Skeletal muscle tissue (tissue), 4 donors: ENCODE results near the gene PLAAT1. TPM values are rescaled to one million over a fixed set of nuclear protein-coding genes. Genes with fewer than 3 reads are reported as not detected.

Experiments
- H3K27ac ChIP-seq: one replicate; pipeline ENCODE4 v1.7.0; 2013; ENCODE audit warnings: mild to moderate bottlenecking, low read depth, low read length, inconsistent platforms
- H3K27me3 ChIP-seq, 3 donors: one replicate each; pipeline ENCODE4 v1.7.0; 2013; ENCODE audit warnings: low read length in 3 of 3; ENCODE audit not compliant: control insufficient read depth in 3 of 3, insufficient read depth in 3 of 3
- H3K36me3 ChIP-seq, 3 donors: one replicate each; pipeline ENCODE4 v1.7.0; 2013; ENCODE audit warnings: low read length in 3 of 3; ENCODE audit not compliant: control insufficient read depth in 3 of 3, insufficient read depth in 3 of 3
- H3K4me1 ChIP-seq, 3 donors: one replicate each; pipeline ENCODE4 v1.7.0; 2013; ENCODE audit warnings: low read length in 3 of 3, mild to moderate bottlenecking in 3 of 3; ENCODE audit not compliant: control insufficient read depth in 3 of 3, insufficient read depth in 3 of 3
- H3K4me3 ChIP-seq, 3 donors: one replicate each; pipeline ENCODE4 v1.7.0; 2013; ENCODE audit warnings: low read length in 3 of 3
- H3K9ac ChIP-seq, 3 donors: one replicate each; pipeline ENCODE4 v1.7.0; 2013; ENCODE audit warnings: low read length in 3 of 3, mild to moderate bottlenecking in 3 of 3, moderate library complexity in 2 of 3, low read depth in 1 of 3
- H3K9me3 ChIP-seq, 3 donors: one replicate each; pipeline ENCODE4 v1.7.0; 2013; ENCODE audit warnings: low read length in 3 of 3; ENCODE audit not compliant: control insufficient read depth in 3 of 3
- total RNA-seq: library from RNA; depleted of rRNA; stranded (reverse); fragments of >200 nt; gene quantifications from one replicate; pipeline ENCODE4 v1.2.3, GENCODE V29; 2014
- donor health status: Osteomylitis.

Gene PLAAT1
- total RNA-seq, result 14.6 TPM

GRCh38 chr3:193240850-193241706, at the start of gene PLAAT1:
PLAAT1 (plus strand) TSS chr3:193241222; CDS start chr3:193255651, 14,429 bp downstream.
- H3K27me3 ChIP-seq, result no peaks in the 10 kb centered on the region
- H3K36me3 ChIP-seq, result no peaks in the 10 kb centered on the region
- peak within 1 kb of the TSS; percentile 86 to 94 (median 92) for H3K9ac ChIP-seq
- H3K27ac ChIP-seq, result peak within 1 kb of the TSS; percentile 93
- no peaks in the 10 kb centered on the region for H3K9me3 ChIP-seq
- peaks cover 6 to 19% (median 13%) of the 10 kb centered on the region in 3 donors for H3K4me1 ChIP-seq
- peak within 1 kb of the TSS; percentile 76 to 84 (median 80) for H3K4me3 ChIP-seq

- H3K27ac ChIP-seq, result no peak overlapping the region
- H3K9ac ChIP-seq, result no peak overlapping the region
- no peak overlapping the region for H3K4me3 ChIP-seq
- no peaks in the 10 kb centered on the region for H3K9me3 ChIP-seq
- no peaks in the 10 kb centered on the region for H3K27me3 ChIP-seq
- no peaks in the 10 kb centered on the region for H3K36me3 ChIP-seq
- no peaks in the 10 kb centered on the region for H3K4me1 ChIP-seq
Observed at GRCh38 chr3:193194371-193194770, 46.7 kb upstream of the PLAAT1 start.

GRCh38 chr3:193196746-193197145, 44.3 kb upstream of the PLAAT1 start:
- no peaks in the 10 kb centered on the region for H3K36me3 ChIP-seq
- H3K27me3 ChIP-seq, result no peaks in the 10 kb centered on the region
- H3K9me3 ChIP-seq, result no peaks in the 10 kb centered on the region
- no peak overlapping the region for H3K4me3 ChIP-seq
- H3K9ac ChIP-seq, result no peak overlapping the region
- H3K4me1 ChIP-seq, result no peaks in the 10 kb centered on the region
- H3K27ac ChIP-seq, result no peak overlapping the region

- Histone ChIP-seq H3K9ac (no peak overlapping the region), H3K4me1 (peaks cover 4 to 22% (median 15%) of the 10 kb centered on the region in 3 donors), H3K4me3 (peak overlapping the region in 1 of 3 donors; percentile 6), H3K27ac (peak overlapping the region; percentile 0), H3K36me3 (no peaks in the 10 kb centered on the region), H3K9me3 (no peaks in the 10 kb centered on the region), H3K27me3 (no peaks in the 10 kb centered on the region)
Observed at GRCh38 chr3:193207290-193208273, 33.4 kb upstream of the PLAAT1 start.

GRCh38 chr3:193210618-193211017, 30.4 kb upstream of the PLAAT1 start:
- H3K27ac ChIP-seq, result no peak overlapping the region

GRCh38 chr3:193211173-193211572, 29.8 kb upstream of the PLAAT1 start:
- Histone ChIP-seq H3K27me3 (no peaks in the 10 kb centered on the region), H3K36me3 (no peaks in the 10 kb centered on the region), H3K9me3 (peaks cover 0 to 2% (median 0%) of the 10 kb centered on the region in 3 donors), H3K4me1 (peaks cover 4 to 22% (median 15%) of the 10 kb centered on the region in 3 donors), H3K27ac (no peak overlapping the region), H3K9ac (no peak overlapping the region), H3K4me3 (no peak overlapping the region)

More at GRCh38 chr3:193210618-193211017, 30.4 kb upstream of the PLAAT1 start:
- no peaks in the 10 kb centered on the region for H3K27me3 ChIP-seq
- peaks cover 4 to 22% (median 15%) of the 10 kb centered on the region in 3 donors for H3K4me1 ChIP-seq
- no peaks in the 10 kb centered on the region for H3K36me3 ChIP-seq
- peaks cover 0 to 2% (median 0%) of the 10 kb centered on the region in 3 donors for H3K9me3 ChIP-seq
- no peak overlapping the region for H3K4me3 ChIP-seq
- H3K9ac ChIP-seq, result no peak overlapping the region

GRCh38 chr3:193211984-193212383, 29.0 kb upstream of the PLAAT1 start:
- Histone ChIP-seq H3K36me3 (no peaks in the 10 kb centered on the region), H3K4me3 (no peak overlapping the region), H3K9me3 (peaks cover 0 to 2% (median 0%) of the 10 kb centered on the region in 3 donors), H3K4me1 (peaks cover 4 to 22% (median 14%) of the 10 kb centered on the region in 3 donors), H3K27me3 (peaks cover 0 to under 1% (median 0%) of the 10 kb centered on the region in 3 donors), H3K9ac (no peak overlapping the region), H3K27ac (no peak overlapping the region)

GRCh38 chr3:193212844-193213243, 28.2 kb upstream of the PLAAT1 start:
- Histone ChIP-seq H3K27me3 (peaks cover 0 to 2% (median 0%) of the 10 kb centered on the region in 3 donors), H3K36me3 (no peaks in the 10 kb centered on the region), H3K4me1 (peaks cover 4 to 17% (median 7%) of the 10 kb centered on the region in 3 donors), H3K4me3 (no peak overlapping the region), H3K9me3 (peaks cover 0 to 2% (median 0%) of the 10 kb centered on the region in 3 donors), H3K9ac (no peak overlapping the region), H3K27ac (no peak overlapping the region)

GRCh38 chr3:193214445-193214844, 26.6 kb upstream of the PLAAT1 start:
- Histone ChIP-seq H3K27ac (no peak overlapping the region), H3K27me3 (peaks cover 0 to 2% (median 0%) of the 10 kb centered on the region in 3 donors), H3K4me1 (peaks cover 0 to 10% (median 4%) of the 10 kb centered on the region in 3 donors), H3K4me3 (no peak overlapping the region), H3K9ac (no peak overlapping the region), H3K36me3 (no peaks in the 10 kb centered on the region), H3K9me3 (peaks cover 0 to 2% (median 0%) of the 10 kb centered on the region in 3 donors)
